RWPE1 (cell line): ENCODE measurements around the gene MARCHF5.
A peak's percentile ranks its signal among the peaks of the same experiment; 100 is the strongest.
"Not testable (repeated sequence)": the region's sequence is repeated elsewhere in the genome, so short reads cannot be mapped to it uniquely, and the experiment has no call there.

ENCODE experiments used
- CTCF ChIA-PET: fragments of 350-600 bp; sonication (Branson Sonifier 250); formaldehyde crosslinking; extraction: SDS; loops from one replicate; lab custom pipeline; 2021; lab: Yijun Ruan, JAX
- POLR2A ChIA-PET: fragments of 400-600 bp; formaldehyde crosslinking; extraction: SDS; loops from one replicate; lab custom pipeline; 2020; ENCODE audit warnings: antibody characterized with exemption; ENCODE audit not compliant: low non-redundant PET; lab: Yijun Ruan, JAX
- DNase-seq: peaks from one replicate; pipeline ENCODE4 v3.0.0; 2012; ENCODE audit warnings: low spot score
- H3K27ac ChIP-seq: fragments of 450-650 bp; 2 replicates; pipeline ENCODE4 v1.5.1; 2017
- CTCF ChIP-seq: fragments of 450-650 bp; conservative IDR thresholded peaks from 2 replicates; pipeline ENCODE4 v1.5.1; 2017; ENCODE audit warnings: low read depth, mild to moderate bottlenecking

MARCHF5 gene

GRCh38 chr10:92381543-92381954 is 90.6 kb downstream of the MARCHF5 start:
- TF ChIP-seq CTCF, result no peak
- DNase-seq, result no peak
- CTCF ChIA-PET, result no interaction called here
- POLR2A ChIA-PET, result no interaction called here
- H3K27ac ChIP-seq, result no peak overlapping the region

- ChIA-PET CTCF (no interaction called here), POLR2A (no interaction called here)
- no peak for DNase-seq
- no peak for TF ChIP-seq CTCF
- H3K27ac ChIP-seq, result no peak overlapping the region
Measured at GRCh38 chr10:92382631-92383030, 91.7 kb downstream of the MARCHF5 start.

GRCh38 chr10:92384741-92385140 is 93.8 kb downstream of the MARCHF5 start:
- no peak for DNase-seq
- TF ChIP-seq CTCF, result no peak
- ChIA-PET CTCF (no interaction called here), POLR2A (no interaction called here)
- no peak overlapping the region for H3K27ac ChIP-seq

- CTCF ChIA-PET, result no interaction called here
- DNase-seq, result no peak
- POLR2A ChIA-PET, result no interaction called here
- no peak overlapping the region for H3K27ac ChIP-seq
- no peak for TF ChIP-seq CTCF
Measured at GRCh38 chr10:92385831-92386230, 94.9 kb downstream of the MARCHF5 start.

GRCh38 chr10:92387289-92387940 is 96.4 kb downstream of the MARCHF5 start:
- POLR2A ChIA-PET, result no interaction called here
- no peak overlapping the region for H3K27ac ChIP-seq
- CTCF ChIA-PET, result no interaction called here
- TF ChIP-seq CTCF, result no peak
- peak; percentile 69 for DNase-seq

GRCh38 chr10:92393173-92393572 is 102.2 kb downstream of the MARCHF5 start:
- POLR2A ChIA-PET, DNase-seq, H3K27ac ChIP-seq: not testable (repeated sequence)
- CTCF ChIA-PET, result interaction anchor here (0.6 kb wide), 1 partner anchor 30 kb away, joined by 3 read pairs; no protein-coding TSS in a partner anchor

- no peak for TF ChIP-seq CTCF
- no peak overlapping the region for H3K27ac ChIP-seq
- CTCF ChIA-PET, result no interaction called here
- DNase-seq, result no peak
- POLR2A ChIA-PET, result no interaction called here
Measured at GRCh38 chr10:92395271-92395670, 104.3 kb downstream of the MARCHF5 start.

- CTCF ChIA-PET, result interaction anchor here (0.5 to 0.6 kb wide), 2 partner anchors 42 to 115 kb away, joined by 3 to 4 read pairs; no protein-coding TSS in a partner anchor
- DNase-seq, POLR2A ChIA-PET, H3K27ac ChIP-seq: not testable (repeated sequence)
Measured at GRCh38 chr10:92402234-92402633, 111.3 kb downstream of the MARCHF5 start.
